ENCODE data around the gene PRAMEF1. TPM values are rescaled to one million over a fixed set of nuclear protein-coding genes. Genes with fewer than 3 reads are reported as not detected.

The PRAMEF1 gene
- total RNA-seq, 1 donor, result not detected

DNA sequence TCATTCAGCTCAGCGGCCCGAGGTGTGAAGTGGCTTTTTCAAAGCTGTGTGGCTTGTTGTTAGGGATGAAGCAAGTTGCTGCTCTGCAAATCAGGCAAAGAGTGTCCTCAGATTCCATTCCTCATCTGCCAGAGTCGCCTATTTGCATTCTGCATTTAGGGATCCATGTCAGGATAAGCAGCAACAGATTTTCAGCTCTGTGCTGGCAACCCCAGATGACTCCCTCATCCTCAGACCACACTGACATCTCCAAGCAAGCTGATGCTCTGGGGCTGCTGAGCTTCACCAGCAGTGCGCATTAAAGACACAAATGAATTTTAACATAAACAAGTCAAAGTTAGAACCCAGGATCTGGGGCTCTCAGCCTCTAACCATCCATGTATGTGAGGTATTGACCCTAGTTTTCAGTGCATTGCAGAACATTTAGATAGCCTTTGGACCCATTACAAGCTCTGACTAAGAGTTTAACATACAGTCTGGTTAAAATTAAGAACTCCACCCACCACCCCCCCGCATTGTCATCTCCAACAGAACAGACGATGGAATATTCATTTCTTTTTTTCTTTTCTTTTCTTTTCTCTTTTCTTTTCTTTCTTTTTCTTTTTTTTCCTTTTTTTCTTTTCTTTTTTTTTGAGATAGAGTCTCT lies 34.3 kb upstream of the PRAMEF1 start:
- no peak overlapping the region for H3K4me3 ChIP-seq (ENCODE audit: low read depth, low read length)
- no peak for TF ChIP-seq CTCF (IDR thresholded peaks at IDR 0.05; ENCODE audit: insufficient read depth, low read depth, low read length)
- no peak for DNase-seq (ENCODE audit: low read depth)

DNA sequence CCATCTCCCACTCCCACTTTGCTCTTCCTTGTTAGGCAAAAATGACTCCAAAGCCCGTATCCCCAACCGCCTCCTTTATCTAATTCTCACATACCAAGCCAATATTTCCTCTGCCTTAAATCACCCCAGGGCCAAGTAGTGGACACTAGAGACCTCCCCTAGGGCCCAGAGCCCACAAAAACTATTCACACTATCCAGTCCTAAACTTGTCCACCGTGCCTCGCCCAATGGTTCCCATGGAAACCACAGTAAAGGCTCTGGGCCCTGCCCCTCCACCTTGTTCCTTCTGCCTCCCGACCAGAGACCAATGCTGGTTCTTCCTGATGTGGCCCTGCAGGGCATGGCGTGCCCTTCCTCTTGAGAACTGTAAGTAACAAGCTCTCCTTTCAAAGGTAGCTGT lies 33.4 kb upstream of the PRAMEF1 start:
- DNase-seq (ENCODE audit: low read depth), result no peak
- TF ChIP-seq CTCF (IDR thresholded peaks at IDR 0.05; ENCODE audit: insufficient read depth, low read depth, low read length), result no peak
- no peak overlapping the region for H3K4me3 ChIP-seq (ENCODE audit: low read depth, low read length)

DNA sequence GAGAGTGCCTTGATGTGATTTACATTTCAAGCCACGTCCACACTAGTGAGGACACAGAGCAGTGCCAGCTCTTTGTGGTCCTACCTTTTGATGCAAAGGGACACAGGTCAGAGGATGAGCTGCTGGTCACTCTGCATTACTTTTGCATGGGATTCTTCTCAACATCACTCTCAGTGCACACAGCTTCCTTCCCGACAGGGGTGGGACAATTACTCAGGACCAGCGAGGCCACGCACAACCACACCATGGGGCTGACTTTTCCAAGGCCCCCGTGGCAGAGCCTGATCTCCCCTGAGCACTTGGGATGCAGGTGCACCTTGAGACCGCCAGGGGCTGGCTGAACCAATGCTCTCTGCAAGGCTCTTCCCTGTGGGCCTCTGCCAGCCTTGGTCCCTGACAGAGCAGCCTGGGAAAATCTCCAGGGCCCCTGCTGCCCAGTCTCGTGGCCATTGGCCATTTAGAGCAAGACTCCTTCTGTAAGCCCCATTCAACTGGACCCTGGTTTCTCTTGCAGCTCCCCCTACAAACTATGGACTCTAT lies 30.9 kb upstream of the PRAMEF1 start:
- H3K4me3 ChIP-seq (ENCODE audit: low read depth, low read length), result no peak overlapping the region
- TF ChIP-seq CTCF (IDR thresholded peaks at IDR 0.05; ENCODE audit: insufficient read depth, low read depth, low read length), result peak; percentile 11
- no peak for DNase-seq (ENCODE audit: low read depth)

GRCh38 chr1:12761781-12762180 lies 29.4 kb upstream of the PRAMEF1 start:
- no peak overlapping the region for H3K4me3 ChIP-seq (ENCODE audit: low read depth, low read length)
- TF ChIP-seq CTCF (IDR thresholded peaks at IDR 0.05; ENCODE audit: insufficient read depth, low read depth, low read length), result no peak
- DNase-seq (ENCODE audit: low read depth), result no peak

- no peak for TF ChIP-seq CTCF (IDR thresholded peaks at IDR 0.05; ENCODE audit: insufficient read depth, low read depth, low read length)
- no peak overlapping the region for H3K4me3 ChIP-seq (ENCODE audit: low read depth, low read length)
- DNase-seq (ENCODE audit: low read depth), result no peak
Observed at GRCh38 chr1:12762766-12763165, 28.4 kb upstream of the PRAMEF1 start.

DNA sequence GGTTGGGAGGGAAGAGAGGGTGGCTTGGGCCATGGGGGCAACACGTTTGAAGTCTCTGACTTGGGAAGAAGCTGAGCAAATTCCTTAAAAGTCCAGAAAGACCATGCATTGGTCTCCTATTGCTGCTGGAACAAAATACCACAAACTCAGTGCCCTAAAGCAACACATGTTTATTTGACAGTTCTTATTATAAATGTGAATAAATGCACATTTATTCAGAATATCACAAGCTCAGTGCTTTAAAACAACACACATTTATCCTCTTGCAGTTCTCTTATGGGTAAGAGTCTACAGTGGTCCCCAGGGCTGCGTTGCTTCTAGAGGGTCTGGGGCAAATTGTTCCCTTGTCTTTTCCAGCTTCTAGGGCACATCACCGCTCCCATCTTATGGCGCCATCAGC lies 27.7 kb upstream of the PRAMEF1 start:
- TF ChIP-seq CTCF (IDR thresholded peaks at IDR 0.05; ENCODE audit: insufficient read depth, low read depth, low read length), result no peak
- no peak for DNase-seq (ENCODE audit: low read depth)
- H3K4me3 ChIP-seq (ENCODE audit: low read depth, low read length), result no peak overlapping the region

- TF ChIP-seq CTCF (IDR thresholded peaks at IDR 0.05; ENCODE audit: insufficient read depth, low read depth, low read length), result no peak
- H3K4me3 ChIP-seq (ENCODE audit: low read depth, low read length), result no peak overlapping the region
Observed at GRCh38 chr1:12764016-12764415, 27.2 kb upstream of the PRAMEF1 start.

More at GRCh38 chr1:12764016-12764415, 27.2 kb upstream of the PRAMEF1 start:
- no peak for DNase-seq (ENCODE audit: low read depth)

Data from fibroblast of villous mesenchyme (primary cell).